ENCODE data around the gene BTAF1.
A peak's percentile ranks its signal among the peaks of the same experiment; 100 is the strongest.

The BTAF1 gene

DNA sequence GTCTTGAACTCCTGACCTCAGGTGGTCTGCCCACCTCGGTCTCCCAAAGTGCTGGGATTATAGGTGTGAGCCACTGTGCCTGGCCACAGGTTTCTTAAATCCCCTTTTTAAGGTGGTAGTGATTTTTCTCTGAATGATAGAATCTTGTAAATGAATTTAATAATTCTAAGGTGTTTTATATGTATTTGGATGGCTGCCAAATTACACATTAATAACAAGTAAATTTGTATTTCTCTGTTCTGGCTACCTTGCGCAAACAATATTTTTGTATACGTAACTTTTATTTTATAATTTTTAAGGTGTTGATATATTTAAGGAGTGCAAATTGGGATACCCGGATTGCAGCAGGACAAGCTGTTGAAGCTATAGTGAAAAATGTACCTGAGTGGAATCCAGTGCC is 16.1 kb downstream of the BTAF1 start:
- H3K27ac ChIP-seq (ENCODE audit: low read depth, low read length): no peak overlapping the region
- no peaks in the 10 kb centered on the region for H3K4me1 ChIP-seq (ENCODE audit: control insufficient read depth, insufficient read depth, low read length, unreplicated experiment)
- no peak overlapping the region for H3K4me3 ChIP-seq (ENCODE audit: low read depth, low read length)
- H3K36me3 ChIP-seq (ENCODE audit: insufficient read depth, low read length): peaks cover 18% of the 10 kb centered on the region
- H2AFZ ChIP-seq (ENCODE audit: low read length, unreplicated experiment): no peak overlapping the region
- H3K79me2 ChIP-seq (ENCODE audit: control insufficient read depth, insufficient read depth, low read length, unreplicated experiment): peaks cover 32% of the 10 kb centered on the region
- H3K27me3 ChIP-seq (ENCODE audit: insufficient read depth, low read length): no peaks in the 10 kb centered on the region

DNA sequence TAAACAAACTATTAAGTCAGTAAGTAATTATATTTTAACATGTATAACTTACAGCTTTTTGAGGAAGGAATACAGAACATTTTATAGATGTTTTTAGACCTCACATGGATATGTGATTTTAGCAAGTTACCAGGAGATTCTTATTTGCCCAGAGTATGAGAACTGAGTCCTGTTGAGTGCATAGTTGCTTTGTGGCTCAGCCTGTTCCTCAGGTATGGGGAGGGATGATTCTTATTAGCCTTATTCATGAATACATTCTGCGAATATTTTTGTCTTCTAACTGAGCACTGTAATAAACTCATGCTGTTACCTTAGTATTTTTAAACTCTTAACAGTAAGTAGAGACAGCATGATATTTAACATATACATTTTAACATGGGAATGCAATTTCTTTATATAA is 17.9 kb downstream of the BTAF1 start:
- H3K79me2 ChIP-seq (ENCODE audit: control insufficient read depth, insufficient read depth, low read length, unreplicated experiment): peaks cover 29% of the 10 kb centered on the region
- no peaks in the 10 kb centered on the region for H3K4me1 ChIP-seq (ENCODE audit: control insufficient read depth, insufficient read depth, low read length, unreplicated experiment)
- H3K27me3 ChIP-seq (ENCODE audit: insufficient read depth, low read length): no peaks in the 10 kb centered on the region
- no peak overlapping the region for H3K4me3 ChIP-seq (ENCODE audit: low read depth, low read length)
- no peak overlapping the region for H3K27ac ChIP-seq (ENCODE audit: low read depth, low read length)
- H2AFZ ChIP-seq (ENCODE audit: low read length, unreplicated experiment): no peak overlapping the region
- H3K36me3 ChIP-seq (ENCODE audit: insufficient read depth, low read length): peaks cover 16% of the 10 kb centered on the region; the same call in 1 of the 2 replicates

- peaks cover 9% of the 10 kb centered on the region for H3K79me2 ChIP-seq (ENCODE audit: control insufficient read depth, insufficient read depth, low read length, unreplicated experiment)
- H3K27ac ChIP-seq (ENCODE audit: low read depth, low read length): no peak overlapping the region
- no peaks in the 10 kb centered on the region for H3K4me1 ChIP-seq (ENCODE audit: control insufficient read depth, insufficient read depth, low read length, unreplicated experiment)
- peaks cover 13% of the 10 kb centered on the region; the same call in 1 of the 2 replicates for H3K36me3 ChIP-seq (ENCODE audit: insufficient read depth, low read length)
- no peaks in the 10 kb centered on the region for H3K27me3 ChIP-seq (ENCODE audit: insufficient read depth, low read length)
- H2AFZ ChIP-seq (ENCODE audit: low read length, unreplicated experiment): no peak overlapping the region
- no peak overlapping the region for H3K4me3 ChIP-seq (ENCODE audit: low read depth, low read length)
Measured at GRCh38 chr10:91944880-91945630, 21.5 kb downstream of the BTAF1 start.

DNA sequence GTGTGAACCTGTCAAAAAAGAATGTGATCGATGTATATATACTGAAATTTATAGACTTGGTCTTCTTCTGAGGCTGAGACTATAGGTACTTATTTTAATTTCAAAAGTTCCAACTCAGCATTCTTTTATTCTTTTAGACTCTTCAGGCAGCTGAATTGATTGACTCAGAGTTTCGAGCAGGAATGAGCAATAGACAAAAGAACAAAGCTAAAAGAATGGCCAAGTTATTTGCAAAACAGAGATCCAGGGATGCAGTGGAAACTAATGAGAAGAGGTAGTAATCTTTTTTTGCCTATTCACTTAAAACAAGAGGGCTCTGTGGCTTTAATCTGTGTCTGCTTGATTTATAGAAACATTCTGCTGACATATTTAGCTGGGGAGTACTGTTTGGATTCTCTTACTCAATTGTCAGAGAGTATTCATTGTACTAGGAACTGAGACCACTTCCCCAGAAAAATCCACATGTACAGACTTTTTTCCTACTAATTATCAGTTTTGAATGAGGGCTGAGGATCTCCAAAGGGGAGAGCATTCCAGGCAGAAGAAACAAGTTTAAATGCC is 30.1 kb downstream of the BTAF1 start:
- H3K36me3 ChIP-seq (ENCODE audit: insufficient read depth, low read length): peaks cover 36% of the 10 kb centered on the region
- no peak overlapping the region for H2AFZ ChIP-seq (ENCODE audit: low read length, unreplicated experiment)
- peaks cover 3% of the 10 kb centered on the region for H3K79me2 ChIP-seq (ENCODE audit: control insufficient read depth, insufficient read depth, low read length, unreplicated experiment)
- H3K27me3 ChIP-seq (ENCODE audit: insufficient read depth, low read length): no peaks in the 10 kb centered on the region
- H3K4me3 ChIP-seq (ENCODE audit: low read depth, low read length): no peak overlapping the region
- H3K27ac ChIP-seq (ENCODE audit: low read depth, low read length): no peak overlapping the region
- H3K4me1 ChIP-seq (ENCODE audit: control insufficient read depth, insufficient read depth, low read length, unreplicated experiment): no peaks in the 10 kb centered on the region

DNA sequence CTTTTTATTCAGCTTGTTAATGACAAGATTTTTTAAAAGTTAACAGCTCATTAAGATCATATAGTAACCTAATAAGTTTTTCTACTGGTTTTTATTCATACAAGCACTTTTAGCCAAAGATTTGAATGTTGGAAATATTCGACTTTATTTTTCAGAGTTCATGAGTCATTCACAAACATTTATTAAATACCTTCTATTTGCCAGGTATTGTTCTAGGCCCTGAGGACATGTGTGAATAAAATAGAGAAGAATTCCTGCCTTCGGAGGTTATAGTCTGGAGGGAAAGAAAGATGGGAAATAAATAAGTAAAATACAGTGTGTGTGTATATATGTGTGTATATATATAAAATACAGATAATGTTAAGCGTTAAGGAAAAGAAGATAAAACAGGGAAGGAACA is 31.5 kb downstream of the BTAF1 start:
- Histone ChIP-seq H3K27ac (ENCODE audit: low read depth, low read length) (no peak overlapping the region), H3K4me1 (ENCODE audit: control insufficient read depth, insufficient read depth, low read length, unreplicated experiment) (no peaks in the 10 kb centered on the region), H3K4me3 (ENCODE audit: low read depth, low read length) (no peak overlapping the region), H3K79me2 (ENCODE audit: control insufficient read depth, insufficient read depth, low read length, unreplicated experiment) (no peaks in the 10 kb centered on the region), H3K27me3 (ENCODE audit: insufficient read depth, low read length) (no peaks in the 10 kb centered on the region), H2AFZ (ENCODE audit: low read length, unreplicated experiment) (no peak overlapping the region), H3K36me3 (ENCODE audit: insufficient read depth, low read length) (peaks cover 40% of the 10 kb centered on the region)

GRCh38 chr10:91957091-91957490 is 33.5 kb downstream of the BTAF1 start:
- H3K79me2 ChIP-seq (ENCODE audit: control insufficient read depth, insufficient read depth, low read length, unreplicated experiment): no peaks in the 10 kb centered on the region
- H3K4me3 ChIP-seq (ENCODE audit: low read depth, low read length): no peak overlapping the region
- no peaks in the 10 kb centered on the region for H3K27me3 ChIP-seq (ENCODE audit: insufficient read depth, low read length)
- no peak overlapping the region for H3K27ac ChIP-seq (ENCODE audit: low read depth, low read length)
- no peaks in the 10 kb centered on the region for H3K4me1 ChIP-seq (ENCODE audit: control insufficient read depth, insufficient read depth, low read length, unreplicated experiment)
- peaks cover 40% of the 10 kb centered on the region for H3K36me3 ChIP-seq (ENCODE audit: insufficient read depth, low read length)
- no peak overlapping the region for H2AFZ ChIP-seq (ENCODE audit: low read length, unreplicated experiment)

GRCh38 chr10:91969297-91969696 is 45.7 kb downstream of the BTAF1 start:
- Histone ChIP-seq H3K79me2 (ENCODE audit: control insufficient read depth, insufficient read depth, low read length, unreplicated experiment) (no peaks in the 10 kb centered on the region), H3K36me3 (ENCODE audit: insufficient read depth, low read length) (peaks cover 29% of the 10 kb centered on the region), H3K4me3 (ENCODE audit: low read depth, low read length) (no peak overlapping the region)

DNA sequence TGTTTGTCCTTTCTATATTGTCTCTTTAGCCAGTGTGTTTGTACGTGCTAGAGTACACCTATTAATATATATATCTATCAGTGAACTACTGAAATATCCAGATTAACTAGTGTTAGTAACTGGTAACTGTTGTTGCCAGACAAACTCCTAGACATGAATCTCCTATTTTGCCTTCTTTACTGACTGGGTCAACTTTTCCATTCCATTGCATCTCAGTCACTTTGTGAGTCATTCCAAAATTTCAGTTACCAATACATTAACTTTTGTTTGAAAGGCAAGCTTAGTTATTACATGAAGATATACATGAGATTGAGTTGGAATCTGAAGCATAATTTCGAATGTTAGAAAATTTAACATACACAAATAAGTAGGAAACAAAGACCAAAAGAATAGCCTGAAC is 51.4 kb downstream of the BTAF1 start:
- H3K27me3 ChIP-seq (ENCODE audit: insufficient read depth, low read length): no peaks in the 10 kb centered on the region
- H2AFZ ChIP-seq (ENCODE audit: low read length, unreplicated experiment): no peak overlapping the region
- peaks cover 19% of the 10 kb centered on the region for H3K4me1 ChIP-seq (ENCODE audit: control insufficient read depth, insufficient read depth, low read length, unreplicated experiment)
- no peak overlapping the region for H3K4me3 ChIP-seq (ENCODE audit: low read depth, low read length)
- no peaks in the 10 kb centered on the region for H3K79me2 ChIP-seq (ENCODE audit: control insufficient read depth, insufficient read depth, low read length, unreplicated experiment)
- peak overlapping the region; percentile 26; the same call in 1 of the 2 replicates for H3K27ac ChIP-seq (ENCODE audit: low read depth, low read length)
- peaks cover 26% of the 10 kb centered on the region for H3K36me3 ChIP-seq (ENCODE audit: insufficient read depth, low read length)

More at GRCh38 chr10:91969297-91969696, 45.7 kb downstream of the BTAF1 start:
- peaks cover 1% of the 10 kb centered on the region for H3K4me1 ChIP-seq (ENCODE audit: control insufficient read depth, insufficient read depth, low read length, unreplicated experiment)
- H3K27ac ChIP-seq (ENCODE audit: low read depth, low read length): no peak overlapping the region
- no peaks in the 10 kb centered on the region for H3K27me3 ChIP-seq (ENCODE audit: insufficient read depth, low read length)
- no peak overlapping the region for H2AFZ ChIP-seq (ENCODE audit: low read length, unreplicated experiment)

- Histone ChIP-seq H2AFZ (ENCODE audit: low read length, unreplicated experiment) (no peak overlapping the region), H3K36me3 (ENCODE audit: insufficient read depth, low read length) (peaks cover 26% of the 10 kb centered on the region), H3K4me1 (ENCODE audit: control insufficient read depth, insufficient read depth, low read length, unreplicated experiment) (peaks cover 19% of the 10 kb centered on the region), H3K27ac (ENCODE audit: low read depth, low read length) (peak overlapping the region; percentile 26; the same call in 1 of the 2 replicates), H3K4me3 (ENCODE audit: low read depth, low read length) (no peak overlapping the region), H3K27me3 (ENCODE audit: insufficient read depth, low read length) (no peaks in the 10 kb centered on the region), H3K79me2 (ENCODE audit: control insufficient read depth, insufficient read depth, low read length, unreplicated experiment) (no peaks in the 10 kb centered on the region)
Measured at GRCh38 chr10:91975438-91975837, 51.9 kb downstream of the BTAF1 start.

DNA sequence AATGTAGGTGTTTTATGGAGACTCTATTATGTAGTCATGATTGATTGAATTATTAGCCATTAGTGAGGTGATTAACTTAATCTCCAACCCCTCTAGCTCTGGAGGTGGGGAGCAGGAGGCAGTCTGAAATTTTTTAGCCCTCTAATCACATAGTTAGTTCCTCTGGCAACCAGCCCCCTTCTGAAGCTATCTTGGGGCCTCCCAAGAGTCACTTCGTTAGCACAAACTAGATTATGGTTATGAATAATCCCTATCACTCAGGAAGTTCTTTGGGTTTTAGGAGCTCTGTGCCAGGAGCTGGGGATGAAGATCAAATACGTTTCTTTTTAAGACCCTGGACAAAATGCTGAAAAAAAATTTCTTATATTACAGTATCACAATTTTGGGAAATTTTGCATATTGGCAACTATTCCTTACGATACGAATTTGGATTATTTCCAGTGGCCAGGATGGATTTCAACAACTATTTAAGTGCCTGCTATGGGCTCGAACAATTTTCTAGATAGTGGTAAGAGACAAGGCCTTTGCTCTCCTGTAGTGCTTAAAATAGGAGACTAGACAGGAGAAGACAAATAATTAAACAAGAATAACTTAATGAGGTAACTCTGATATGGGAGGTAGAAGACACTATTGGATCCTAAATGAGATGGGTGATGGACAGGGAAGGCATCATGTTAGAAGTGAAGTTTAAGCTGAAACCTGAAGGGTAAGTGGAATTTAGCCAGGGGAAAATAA is 52.9 kb downstream of the BTAF1 start:
- H3K27ac ChIP-seq (ENCODE audit: low read depth, low read length): no peak overlapping the region
- H3K36me3 ChIP-seq (ENCODE audit: insufficient read depth, low read length): peaks cover 19% of the 10 kb centered on the region
- no peaks in the 10 kb centered on the region for H3K79me2 ChIP-seq (ENCODE audit: control insufficient read depth, insufficient read depth, low read length, unreplicated experiment)

More for the DNA sequence above, 52.9 kb downstream of the BTAF1 start:
- Histone ChIP-seq H2AFZ (ENCODE audit: low read length, unreplicated experiment) (no peak overlapping the region), H3K4me3 (ENCODE audit: low read depth, low read length) (no peak overlapping the region), H3K27me3 (ENCODE audit: insufficient read depth, low read length) (no peaks in the 10 kb centered on the region), H3K4me1 (ENCODE audit: control insufficient read depth, insufficient read depth, low read length, unreplicated experiment) (peaks cover 19% of the 10 kb centered on the region)

Measured in ACC112 (cell line).